Stimulated activated CD4-positive, alpha-beta T cell treated with anti-CD3 and anti-CD28 coated beads, Interleukin-2, amount 100 ng/mL, for 24 hours (primary cell): Measurements from ENCODE around the gene FGR.

Source experiments
- DNase-seq, 2 donors: peaks; one replicate each; pipeline ENCODE4 v3.0.0-alpha.2; 2020

FGR gene

GRCh38 chr1:27600498-27601175 lies 34.3 kb downstream of the FGR start:
- DNase-seq: no peak

GRCh38 chr1:27599605-27600497 lies 35.1 kb downstream of the FGR start:
- no peak for DNase-seq

GRCh38 chr1:27598902-27599528 lies 36.0 kb downstream of the FGR start:
- DNase-seq: peak; percentile 50 to 52

- no peak for DNase-seq
These were observed 36.7 kb downstream of the FGR start for GRCh38 chr1:27598295-27598687.

- no peak for DNase-seq
These were observed 37.3 kb downstream of the FGR start for GRCh38 chr1:27597516-27598294.

- DNase-seq: no peak
These were observed 38.0 kb downstream of the FGR start for GRCh38 chr1:27596986-27597385.

DNA sequence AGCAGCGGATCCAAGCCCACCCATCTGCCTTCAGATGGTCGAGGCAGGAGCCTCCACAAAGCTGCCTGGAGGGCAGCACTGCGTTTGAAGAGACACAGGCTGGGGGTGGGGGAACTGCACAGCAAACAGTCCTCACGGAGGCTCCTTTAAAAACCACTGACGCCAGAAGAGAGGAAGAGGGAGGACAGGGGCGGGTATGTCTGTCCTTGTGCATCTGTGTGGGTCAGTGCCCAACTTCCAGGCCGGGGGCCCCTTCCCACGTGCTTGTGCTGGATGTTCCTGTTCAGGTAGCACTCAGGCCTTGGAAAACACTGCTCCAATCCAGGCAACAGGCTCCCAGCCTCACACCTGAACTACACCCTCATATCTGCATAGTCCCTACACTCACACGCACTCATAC lies 38.7 kb downstream of the FGR start:
- no peak for DNase-seq

DNA sequence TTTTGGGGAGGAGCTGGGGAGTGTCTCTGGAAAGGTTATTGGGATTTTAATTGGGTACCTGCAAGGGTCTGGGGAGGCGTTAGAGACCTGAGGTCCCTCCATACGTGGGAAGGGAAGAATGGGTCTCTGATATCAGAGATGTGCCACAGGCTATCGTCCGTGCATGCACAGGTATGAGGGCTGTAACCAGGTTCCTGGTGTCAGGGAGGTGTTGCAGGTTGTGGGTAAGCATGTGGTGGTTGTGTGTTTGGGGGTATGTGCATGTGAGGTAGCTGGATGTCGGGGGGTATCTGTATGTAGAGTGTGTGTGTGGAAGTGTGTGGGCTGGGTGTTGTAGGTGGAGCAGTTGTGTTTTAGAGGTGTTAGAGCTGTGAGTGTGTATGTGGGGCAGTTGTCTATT lies 39.4 kb downstream of the FGR start:
- DNase-seq: no peak

DNA sequence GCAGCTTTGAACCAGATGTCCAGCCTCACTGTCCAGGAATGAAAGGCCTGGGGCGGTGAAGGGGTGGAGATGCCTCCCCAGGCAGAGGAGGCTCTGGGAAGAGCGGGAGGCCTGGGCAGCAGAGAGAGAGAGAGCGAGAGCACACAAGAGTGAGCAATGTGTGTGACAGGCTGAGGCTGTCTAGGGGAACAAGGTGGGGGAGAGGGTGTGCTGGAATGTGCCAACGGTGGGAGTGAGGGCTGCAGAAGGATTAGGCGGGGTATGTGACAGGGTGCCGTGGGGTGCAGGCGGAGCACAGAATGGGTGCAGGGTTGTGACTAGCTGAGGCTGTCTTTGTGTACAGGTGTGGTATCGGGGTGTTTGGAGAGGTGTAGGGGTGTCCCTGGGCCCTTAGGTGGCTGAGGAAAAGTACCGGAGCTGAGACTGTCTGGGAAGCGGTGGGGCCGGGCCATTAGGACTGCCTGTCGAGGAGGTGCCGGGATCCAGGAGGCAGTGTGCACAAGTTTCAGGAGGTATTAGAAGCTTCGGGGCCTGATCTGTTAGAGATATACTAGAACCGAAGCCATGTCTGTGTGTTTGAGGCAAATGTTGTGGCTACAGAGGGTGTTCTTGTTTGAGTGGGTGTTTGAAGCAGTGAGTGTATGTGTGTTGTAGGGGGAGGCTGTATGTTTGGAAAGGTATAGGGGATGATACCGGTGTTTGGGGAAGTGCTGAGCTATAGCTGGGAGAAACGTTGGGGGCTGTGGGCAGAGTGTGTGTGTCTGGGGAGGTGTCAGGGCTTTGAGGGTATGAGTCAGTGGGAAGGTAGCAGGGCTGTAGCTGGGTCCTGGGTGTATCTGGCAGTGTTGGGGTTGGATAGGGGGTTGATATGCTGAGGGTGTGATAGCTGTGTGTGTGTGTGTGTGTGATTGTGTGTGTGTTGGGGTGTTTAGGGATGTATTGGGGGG lies 40.1 kb downstream of the FGR start:
- DNase-seq: no peak

- no peak for DNase-seq
These were observed 41.1 kb downstream of the FGR start for GRCh38 chr1:27593678-27594563.

DNA sequence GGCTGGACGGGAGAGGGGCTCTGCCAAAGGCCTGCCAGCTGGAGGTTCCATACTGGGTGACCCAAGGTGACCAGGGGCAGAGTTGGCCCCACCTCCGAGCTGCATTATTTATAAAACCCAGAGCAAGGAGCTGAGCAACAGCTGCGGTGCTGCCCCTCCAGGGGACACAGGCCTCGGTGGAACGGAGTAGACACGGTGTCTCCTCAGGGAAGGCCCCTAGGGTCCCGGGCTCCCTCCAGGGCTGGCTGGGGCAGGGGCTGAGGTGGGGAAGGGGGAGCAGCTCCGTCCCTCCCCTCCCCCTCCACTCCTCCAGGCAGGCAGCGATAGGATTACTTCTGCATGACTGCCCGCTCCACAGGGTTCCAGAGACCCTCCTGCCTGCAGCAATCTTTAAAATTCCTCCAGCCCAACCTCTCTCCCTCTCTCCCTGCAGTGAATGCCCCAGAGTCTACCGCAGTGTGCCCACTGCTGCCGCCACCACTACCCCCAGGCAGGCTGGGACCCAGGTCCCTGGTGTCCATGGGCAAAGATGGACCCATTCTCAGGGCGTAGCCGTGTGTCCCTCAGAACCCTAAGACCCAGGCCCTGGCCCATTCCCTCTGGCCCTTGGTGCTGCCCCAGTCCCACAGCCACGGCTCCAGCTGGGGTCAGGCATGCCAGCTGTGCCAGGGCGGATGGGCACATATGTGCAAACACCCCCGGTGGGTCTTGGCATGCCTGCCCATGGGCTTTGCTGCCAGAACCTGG lies 41.9 kb downstream of the FGR start:
- DNase-seq: no peak

DNA sequence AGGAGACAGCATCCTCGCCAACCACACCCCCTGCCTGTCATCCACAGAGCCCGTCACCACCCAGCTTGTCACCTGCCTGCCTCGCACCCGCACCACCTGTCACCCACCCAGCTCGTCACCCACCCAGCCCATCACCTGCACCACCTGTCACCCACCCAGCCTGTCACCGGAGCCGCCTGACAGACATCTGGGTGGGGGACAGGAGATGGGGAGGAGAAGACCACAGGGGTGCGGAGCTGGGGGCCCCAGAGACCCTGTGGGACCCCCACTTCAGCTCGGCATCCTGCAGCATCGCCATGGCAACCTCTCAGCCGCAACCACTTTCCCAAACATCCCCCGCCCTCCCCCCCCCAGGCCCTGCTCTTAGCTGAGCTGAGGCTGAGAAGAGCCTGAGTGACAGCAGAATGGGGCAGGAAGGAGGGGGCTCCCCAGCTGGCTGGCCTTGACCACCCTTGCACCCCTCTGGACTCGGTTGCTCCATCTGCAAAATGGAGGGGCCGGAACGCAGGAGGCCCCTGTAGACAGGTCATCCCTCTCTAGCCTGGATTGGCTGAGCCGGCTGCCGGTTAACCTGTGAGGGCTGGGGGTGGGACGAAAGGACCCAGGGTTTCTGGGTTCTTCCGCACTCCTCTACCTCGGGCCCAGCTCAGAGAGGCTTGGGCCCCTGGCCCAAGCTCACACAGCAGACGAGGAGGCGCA lies 42.6 kb downstream of the FGR start:
- no peak for DNase-seq

DNA sequence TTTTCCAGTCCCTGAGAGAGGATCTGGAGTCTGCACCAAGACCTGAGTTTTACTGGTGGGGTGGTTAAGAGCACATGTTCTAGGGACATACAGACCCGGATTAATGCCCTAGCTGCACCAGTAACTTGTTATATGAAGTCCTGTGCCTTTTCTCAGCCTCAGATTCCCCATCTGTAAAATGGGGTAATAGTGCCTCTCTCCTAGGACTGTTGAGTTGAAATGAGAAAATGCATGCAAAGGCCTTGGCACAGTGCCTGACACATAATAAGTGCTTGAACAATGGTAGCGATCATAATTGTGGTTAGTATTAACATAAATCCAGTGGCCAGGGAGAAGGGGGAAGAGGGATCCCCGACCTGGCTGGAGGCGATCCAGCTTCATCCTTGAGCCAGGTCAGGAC lies 43.4 kb downstream of the FGR start:
- DNase-seq: no peak

DNA sequence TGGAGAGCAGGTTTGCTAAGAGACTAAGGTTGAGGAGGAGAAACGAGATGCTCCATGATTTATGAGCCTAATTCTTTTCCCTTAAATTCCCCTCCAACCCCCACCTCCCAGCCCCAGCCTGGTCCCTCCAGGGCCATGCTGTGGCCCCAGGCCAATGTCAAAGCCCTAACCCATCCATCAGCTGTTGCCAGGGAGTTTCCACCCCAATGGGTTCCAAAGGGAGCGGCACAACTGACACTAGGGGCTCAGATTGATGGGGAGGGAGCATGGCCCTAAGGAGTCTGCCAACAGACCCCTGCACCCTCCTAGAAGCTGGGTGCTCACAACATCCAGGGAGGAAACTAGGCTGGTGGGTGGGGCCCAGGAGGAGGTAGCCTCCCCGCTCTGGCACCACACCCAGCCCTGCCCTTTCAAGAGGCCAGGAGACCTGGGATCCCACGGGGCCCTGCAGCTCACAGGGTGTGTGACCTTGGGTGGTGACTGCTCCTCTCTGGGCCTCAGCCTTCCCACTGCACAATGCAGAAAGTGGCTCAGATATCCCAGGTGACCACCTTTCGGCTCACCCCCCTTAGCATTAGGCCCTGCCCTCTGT lies 44.0 kb downstream of the FGR start:
- no peak for DNase-seq

- DNase-seq: no peak
These were observed 45.1 kb downstream of the FGR start for GRCh38 chr1:27589841-27590426.

- no peak for DNase-seq
These were observed 45.5 kb downstream of the FGR start for GRCh38 chr1:27589441-27589840.

- DNase-seq: no peak
These were observed 46.4 kb downstream of the FGR start for GRCh38 chr1:27588256-27589232.
